Type B pancreatic cell (in vitro differentiated cells): ENCODE results near the gene SLC17A5. TPM values are rescaled to one million over a fixed set of nuclear protein-coding genes. Genes with fewer than 3 reads are reported as not detected.
"Not testable (repeated sequence)": the region's sequence is repeated elsewhere in the genome, so short reads cannot be mapped to it uniquely, and the experiment has no call there.

Experiments used
- DNase-seq: peaks from one replicate; pipeline ENCODE4 v3.0.0; 2021; ENCODE audit warnings: mixed read lengths; ENCODE audit not compliant: unreplicated experiment; ENCODE audit errors: extremely low spot score
- H3K27ac Mint-ChIP-seq: 2 replicates; pipeline ENCODE4 v1.8.0; 2021; ENCODE audit warnings: mild to moderate bottlenecking, mixed read lengths
- H3K27me3 Mint-ChIP-seq: 2 replicates; pipeline ENCODE4 v1.8.0; 2021; ENCODE audit warnings: mixed read lengths
- H3K36me3 Mint-ChIP-seq: 2 replicates; pipeline ENCODE4 v1.8.0; 2021; ENCODE audit warnings: mixed read lengths
- H3K4me1 Mint-ChIP-seq: one replicate; pipeline ENCODE4 v1.8.0; 2021; ENCODE audit warnings: mixed read lengths; ENCODE audit not compliant: unreplicated experiment
- H3K4me3 Mint-ChIP-seq: 2 replicates; pipeline ENCODE4 v1.8.0; 2021; ENCODE audit warnings: mild to moderate bottlenecking, mixed read lengths
- H3K9me3 Mint-ChIP-seq: 2 replicates; pipeline ENCODE4 v1.8.0; 2021; ENCODE audit warnings: mixed read lengths
- CTCF ChIP-seq: fragments of 200-600 bp; sonication (generic); conservative IDR thresholded peaks from 2 replicates; pipeline ENCODE4 v1.5.0; 2021; ENCODE audit warnings: antibody characterized with exemption, mild to moderate bottlenecking
- total RNA-seq: library from RNA; stranded (reverse); gene quantifications from 2 replicates; pipeline ENCODE4 v1.2.1, GENCODE V29; 2021; ENCODE audit warnings: low replicate concordance

The SLC17A5 gene
- total RNA-seq, 1 donor from 2014 or later = 9.7 TPM

- no peak for TF ChIP-seq CTCF
- Mint-ChIP-seq H3K4me3 (no peak overlapping the region), H3K4me1 (peaks cover 30% of the 10 kb centered on the region), H3K27ac (peak overlapping the region; percentile 100), H3K9me3 (no peaks in the 10 kb centered on the region), H3K27me3 (no peaks in the 10 kb centered on the region), H3K36me3 (peaks cover 5% of the 10 kb centered on the region)
- no peak for DNase-seq
Measured at GRCh38 chr6:73581293-73581692, 72.5 kb downstream of the SLC17A5 start.

GRCh38 chr6:73580247-73581149 is 73.3 kb downstream of the SLC17A5 start:
- peak overlapping the region; percentile 100 for H3K27ac Mint-ChIP-seq
- no peaks in the 10 kb centered on the region for H3K9me3 Mint-ChIP-seq
- peaks cover 5% of the 10 kb centered on the region for H3K36me3 Mint-ChIP-seq
- H3K27me3 Mint-ChIP-seq = no peaks in the 10 kb centered on the region
- H3K4me1 Mint-ChIP-seq = peaks cover 22% of the 10 kb centered on the region
- DNase-seq = peak; percentile 81
- peak; percentile 77 for TF ChIP-seq CTCF
- peak overlapping the region; percentile 86 for H3K4me3 Mint-ChIP-seq

GRCh38 chr6:73579851-73580246 is 73.9 kb downstream of the SLC17A5 start:
- no peak for TF ChIP-seq CTCF
- H3K4me1 Mint-ChIP-seq = peaks cover 17% of the 10 kb centered on the region
- peak overlapping the region; percentile 100 for H3K27ac Mint-ChIP-seq
- H3K36me3 Mint-ChIP-seq = peaks cover 5% of the 10 kb centered on the region
- no peaks in the 10 kb centered on the region for H3K27me3 Mint-ChIP-seq
- H3K4me3 Mint-ChIP-seq = peak overlapping the region; percentile 86
- H3K9me3 Mint-ChIP-seq = no peaks in the 10 kb centered on the region
- no peak for DNase-seq

- DNase-seq = no peak
- Mint-ChIP-seq H3K9me3 (no peaks in the 10 kb centered on the region), H3K27ac (peak overlapping the region; percentile 100), H3K4me3 (no peak overlapping the region), H3K36me3 (peaks cover 5% of the 10 kb centered on the region), H3K27me3 (no peaks in the 10 kb centered on the region), H3K4me1 (peaks cover 17% of the 10 kb centered on the region)
- no peak for TF ChIP-seq CTCF
Measured at GRCh38 chr6:73579389-73579788, 74.4 kb downstream of the SLC17A5 start.

- Mint-ChIP-seq H3K27ac (peak overlapping the region; percentile 67), H3K36me3 (peaks cover 5% of the 10 kb centered on the region), H3K9me3 (no peaks in the 10 kb centered on the region), H3K4me1 (peaks cover 17% of the 10 kb centered on the region), H3K4me3 (no peak overlapping the region), H3K27me3 (no peaks in the 10 kb centered on the region)
- no peak for TF ChIP-seq CTCF
- DNase-seq = no peak
Measured at GRCh38 chr6:73577676-73578075, 76.1 kb downstream of the SLC17A5 start.

- DNase-seq, H3K27ac Mint-ChIP-seq, H3K27me3 Mint-ChIP-seq, H3K4me1 Mint-ChIP-seq, H3K9me3 Mint-ChIP-seq, H3K36me3 Mint-ChIP-seq, H3K4me3 Mint-ChIP-seq: not testable (repeated sequence)
Measured at GRCh38 chr6:73572531-73572930, 81.3 kb downstream of the SLC17A5 start.

- not testable (repeated sequence) for H3K4me3 Mint-ChIP-seq, DNase-seq, H3K27ac Mint-ChIP-seq, H3K27me3 Mint-ChIP-seq, H3K9me3 Mint-ChIP-seq, H3K4me1 Mint-ChIP-seq, H3K36me3 Mint-ChIP-seq
Measured at GRCh38 chr6:73571218-73572181, 82.3 kb downstream of the SLC17A5 start.
